Urinary bladder (tissue), 4 donors: Measurements from ENCODE around the gene NMRK1. TPM values are rescaled to one million over a fixed set of nuclear protein-coding genes. Genes with fewer than 3 reads are reported as not detected.
A peak's percentile ranks its signal among the peaks of the same experiment; 100 is the strongest.

ENCODE experiments used
- DNase-seq: peaks from one replicate; pipeline ENCODE4 v3.0.0-alpha.2; 2015; ENCODE audit errors: extremely low spot score
- H3K27ac ChIP-seq: one replicate; pipeline ENCODE4 v1.5.1; 2013; ENCODE audit warnings: low read depth, mild to moderate bottlenecking, moderate library complexity
- H3K36me3 ChIP-seq: one replicate; pipeline ENCODE4 v1.6.1; 2013; ENCODE audit warnings: mild to moderate bottlenecking, moderate library complexity; ENCODE audit not compliant: insufficient read depth
- H3K4me1 ChIP-seq: one replicate; pipeline ENCODE4 v1.6.1; 2013; ENCODE audit warnings: mild to moderate bottlenecking, moderate library complexity; ENCODE audit not compliant: insufficient read depth
- H3K4me3 ChIP-seq: one replicate; pipeline ENCODE4 v1.5.1; 2013; ENCODE audit warnings: low read depth, low read length
- WGBS: extraction: QIAGEN DNeasy Blood & Tissue Kit; methylation state at CpG from one replicate; pipeline ENCODE4 v1.1.7; 2013; 5-methylcytosine and 5-hydroxymethylcytosine counted together
- polyA plus RNA-seq: library from polyadenylated mRNA; stranded (reverse); fragments of 200-250 nt; gene quantifications from one replicate; pipeline ENCODE4 v1.2.3, GENCODE V29; 2013
- total RNA-seq: library from RNA; depleted of rRNA; stranded (reverse); fragments of >200 nt; gene quantifications from one replicate; pipeline ENCODE4 v1.2.3, GENCODE V29; 2014
- donor health status: healthy with polysubstance abuse.
- donor health status: healthy.

Gene NMRK1
- 20.4 TPM for total RNA-seq
- 18.9 TPM for polyA plus RNA-seq

DNA sequence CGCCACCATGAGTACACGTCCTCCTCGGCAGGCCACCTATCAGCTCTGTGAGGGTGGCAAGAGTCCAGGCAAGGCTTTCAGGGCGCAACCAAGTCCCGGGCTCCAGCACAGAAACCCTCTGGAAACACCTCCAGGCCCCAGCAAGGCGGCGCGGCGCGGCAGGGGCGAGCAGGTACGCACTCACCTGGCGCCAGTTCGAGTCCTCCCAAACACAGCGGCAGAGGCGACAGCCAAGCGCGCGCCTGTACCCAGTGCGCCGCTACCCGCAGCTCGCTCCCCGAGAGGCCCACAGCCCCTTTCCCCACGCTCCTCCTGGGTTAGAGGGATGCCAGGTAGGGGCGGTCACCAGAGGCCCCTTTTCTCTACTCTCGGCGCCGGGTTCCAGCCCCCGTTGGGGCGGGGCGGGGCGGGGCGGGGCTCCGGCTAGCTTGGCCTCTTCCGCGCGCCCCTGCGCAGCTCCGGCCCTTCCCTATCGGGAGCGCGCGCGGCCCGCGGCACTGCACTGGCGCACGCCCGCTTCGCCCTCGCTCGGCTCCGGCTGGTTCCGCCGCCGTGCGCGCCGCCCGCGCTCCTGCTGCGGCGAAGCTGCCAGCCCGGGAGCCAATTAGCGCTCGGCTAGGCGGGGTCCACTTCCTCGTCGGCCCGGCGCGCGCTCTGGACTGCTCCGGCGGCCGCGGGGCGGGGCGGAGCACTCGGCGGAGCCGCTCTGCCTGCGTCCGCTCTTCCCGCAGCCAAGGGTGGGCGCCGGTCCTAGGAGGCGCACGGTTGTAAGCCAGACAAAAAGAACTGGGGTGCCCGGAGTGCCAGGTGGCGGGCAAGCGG, at the start of gene NMRK1, which contains the start of gene OSTF1:
Gene NMRK1, minus strand, starts transcription at position 332 of the 822 bp plus-strand sequence. CDS start 5,040 bp downstream, outside the sequence.
Gene OSTF1, plus strand, starts transcription at position 691 of the 822 bp plus-strand sequence. CDS start 179 bp downstream, outside the sequence.
- H3K27ac ChIP-seq: peak within 1 kb of the TSS; percentile 96
- DNase-seq: peak; percentile 80
- under 1% methylated on average over 93 of the region's 93 CpGs for WGBS
- peak within 1 kb of the TSS; percentile 66 for H3K4me3 ChIP-seq
- no peaks in the 10 kb centered on the region for H3K4me1 ChIP-seq
- H3K36me3 ChIP-seq: no peaks in the 10 kb centered on the region

DNA sequence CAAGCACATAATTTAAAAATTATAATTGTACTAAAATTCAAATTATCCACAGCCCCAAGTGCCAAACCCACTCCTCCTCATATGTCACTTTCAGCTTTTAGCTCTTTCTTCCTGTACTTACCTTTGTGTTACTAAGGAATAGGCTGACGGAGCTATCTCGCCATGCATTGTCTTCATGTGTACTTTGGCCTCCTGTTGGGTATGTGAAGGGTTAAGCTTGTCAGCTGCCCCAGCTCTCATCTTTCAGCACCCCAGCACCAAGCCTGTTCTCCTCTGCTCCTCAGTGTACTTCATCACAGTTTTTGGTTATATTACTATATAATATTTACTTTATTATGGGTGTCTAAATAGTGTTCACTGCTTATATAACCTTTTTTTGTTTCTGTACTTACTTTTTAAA, 46.5 kb upstream of the NMRK1 start:
- DNase-seq: no peak
- 75% methylated on average over 2 of the region's 2 CpGs for WGBS
- H3K36me3 ChIP-seq: peaks cover 6% of the 10 kb centered on the region
- H3K4me1 ChIP-seq: no peaks in the 10 kb centered on the region
- no peak overlapping the region for H3K27ac ChIP-seq
- H3K4me3 ChIP-seq: no peak overlapping the region

DNA sequence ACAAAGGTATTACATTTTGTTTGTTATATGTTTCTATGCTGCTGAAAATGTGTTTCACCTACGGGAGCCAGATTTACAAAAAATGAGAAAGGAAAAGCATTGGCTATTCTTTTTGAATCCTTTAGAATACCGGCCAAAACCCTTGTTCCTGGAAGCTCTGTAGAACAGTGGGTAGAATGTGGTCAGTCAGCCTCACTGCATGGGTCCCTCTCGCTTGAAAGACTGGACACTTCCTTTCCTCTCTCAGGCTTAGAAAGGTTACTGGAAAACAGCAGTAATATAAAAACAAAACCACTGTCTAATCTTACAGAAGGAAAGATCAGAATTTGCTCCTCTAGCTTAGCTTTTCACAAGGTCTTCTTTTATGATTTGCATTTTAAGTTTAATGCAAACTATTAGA, 45.4 kb upstream of the NMRK1 start:
- Histone ChIP-seq H3K27ac (no peak overlapping the region), H3K4me3 (no peak overlapping the region), H3K4me1 (no peaks in the 10 kb centered on the region), H3K36me3 (peaks cover 7% of the 10 kb centered on the region)
- DNase-seq: no peak
- 88% methylated on average over 3 of the region's 3 CpGs for WGBS

DNA sequence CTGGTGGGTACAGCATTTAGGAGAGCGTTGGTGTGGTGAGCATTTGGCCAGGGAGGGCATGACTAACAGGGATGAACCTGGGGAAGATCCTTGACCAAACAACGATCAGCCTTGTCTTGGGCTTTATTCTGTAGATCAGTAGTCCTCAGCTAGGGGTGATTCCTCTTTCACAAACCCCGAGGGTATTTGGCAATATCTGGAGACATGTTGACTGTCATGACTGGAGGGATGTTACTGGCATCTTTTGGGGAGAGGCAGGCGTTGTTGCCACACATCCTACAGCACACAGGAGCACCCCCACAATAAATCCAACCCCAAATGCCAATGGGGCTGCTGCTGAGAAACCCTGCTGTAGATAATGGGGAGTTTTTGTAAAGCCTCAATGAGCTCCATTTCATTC, 44.3 kb upstream of the NMRK1 start:
- 89% methylated on average over 4 of the region's 4 CpGs for WGBS
- peaks cover 3% of the 10 kb centered on the region for H3K36me3 ChIP-seq

DNA sequence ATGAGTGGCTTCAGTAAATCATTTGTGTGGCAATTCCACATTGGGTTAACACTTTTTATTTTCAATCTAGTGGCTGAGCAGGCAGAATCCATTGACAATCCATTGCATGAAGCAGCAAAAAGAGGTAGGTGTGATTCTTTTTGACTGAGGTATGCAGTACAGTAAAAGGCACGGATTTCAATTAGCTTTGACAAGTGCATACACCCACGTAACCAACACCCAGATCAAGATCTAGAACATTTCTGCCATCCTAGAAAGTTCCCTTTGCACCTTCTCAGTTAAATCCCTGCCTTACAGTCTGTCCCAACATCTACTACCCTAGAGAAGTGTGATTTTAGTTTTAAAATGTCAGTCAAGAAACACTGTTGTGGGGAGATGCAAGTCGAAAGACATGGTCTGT, 43.7 kb upstream of the NMRK1 start:
- no peak overlapping the region for H3K27ac ChIP-seq
- no peak for DNase-seq
- H3K36me3 ChIP-seq: peaks cover 3% of the 10 kb centered on the region
- H3K4me1 ChIP-seq: no peaks in the 10 kb centered on the region
- 96% methylated on average over 3 of the region's 3 CpGs for WGBS
- H3K4me3 ChIP-seq: no peak overlapping the region

More for the DNA sequence above, 44.3 kb upstream of the NMRK1 start:
- no peak overlapping the region for H3K4me3 ChIP-seq
- DNase-seq: no peak
- H3K27ac ChIP-seq: no peak overlapping the region
- H3K4me1 ChIP-seq: no peaks in the 10 kb centered on the region

DNA sequence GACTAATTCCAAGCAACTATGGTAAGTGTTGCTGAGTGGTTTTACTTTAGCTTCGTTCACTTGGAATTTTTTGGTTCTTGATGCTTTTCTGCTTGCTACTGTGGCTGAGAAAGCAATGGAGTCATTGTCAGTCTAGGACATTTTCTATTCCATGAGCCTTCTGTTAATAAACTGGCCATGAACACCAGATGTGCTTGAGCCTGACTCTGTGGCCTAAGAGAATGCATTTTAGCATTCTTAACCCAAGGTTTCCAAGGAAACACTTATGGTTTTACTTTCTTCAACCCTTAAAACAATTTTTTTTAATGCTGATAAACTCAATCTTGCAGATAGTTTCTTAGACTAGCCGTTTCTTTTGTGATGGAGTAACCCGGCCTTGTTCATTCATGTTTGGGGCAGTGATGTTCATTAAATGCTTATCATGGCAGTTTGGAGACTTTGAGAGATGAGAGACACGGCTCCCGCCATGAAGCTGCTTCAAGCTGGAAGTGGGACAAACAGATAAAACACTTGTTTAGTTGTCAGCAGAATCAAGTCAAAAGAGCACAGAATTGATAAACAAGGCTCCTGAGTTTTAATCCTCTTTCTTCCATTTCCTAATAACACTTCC, 42.8 kb upstream of the NMRK1 start:
- no peak for DNase-seq
- Histone ChIP-seq H3K36me3 (peaks cover 3% of the 10 kb centered on the region), H3K27ac (no peak overlapping the region), H3K4me1 (no peaks in the 10 kb centered on the region), H3K4me3 (no peak overlapping the region)
- WGBS: 49% methylated on average over 5 of the region's 5 CpGs

DNA sequence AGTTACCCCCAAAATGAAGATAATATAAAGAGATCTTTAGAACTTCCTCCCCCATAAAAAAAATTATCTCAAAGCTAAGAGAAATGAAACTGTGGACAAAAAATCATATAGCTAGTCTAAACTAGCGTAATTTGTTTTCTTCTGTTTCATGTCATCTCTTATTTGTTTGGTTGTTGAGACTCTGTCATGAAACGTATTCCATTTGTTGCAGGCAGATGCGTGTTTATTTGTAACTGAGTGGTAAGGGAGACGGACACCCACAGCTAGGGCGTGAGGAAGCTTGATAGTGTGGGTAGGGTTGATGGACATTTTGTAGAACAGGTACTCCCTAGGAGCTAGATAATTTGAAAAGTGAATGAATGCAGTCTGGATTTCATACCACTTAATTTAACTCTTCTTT, 42.2 kb upstream of the NMRK1 start:
- Histone ChIP-seq H3K4me3 (no peak overlapping the region), H3K36me3 (peaks cover 3% of the 10 kb centered on the region), H3K4me1 (no peaks in the 10 kb centered on the region), H3K27ac (no peak overlapping the region)
- 94% methylated on average over 5 of the region's 5 CpGs for WGBS
- DNase-seq: no peak

DNA sequence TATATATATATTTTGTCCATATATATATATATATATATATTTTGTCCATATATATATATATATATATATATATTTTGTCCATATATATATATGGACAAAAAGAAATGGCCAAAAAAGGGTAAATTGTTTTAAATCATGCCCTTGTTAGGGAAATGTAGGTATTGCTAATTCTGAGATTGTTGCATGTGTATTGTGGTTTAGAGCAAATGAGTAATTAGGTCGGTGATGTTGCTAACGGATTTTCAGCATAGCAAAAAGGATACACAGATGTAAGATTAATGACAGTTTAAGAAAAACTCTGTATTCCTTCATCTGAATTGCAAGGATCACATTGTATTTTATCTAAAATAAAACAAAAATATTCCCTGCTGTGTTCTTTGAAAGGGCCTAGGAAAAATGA, 40.6 kb upstream of the NMRK1 start:
- no peak for DNase-seq
- WGBS: 93% methylated on average over 2 of the region's 2 CpGs

DNA sequence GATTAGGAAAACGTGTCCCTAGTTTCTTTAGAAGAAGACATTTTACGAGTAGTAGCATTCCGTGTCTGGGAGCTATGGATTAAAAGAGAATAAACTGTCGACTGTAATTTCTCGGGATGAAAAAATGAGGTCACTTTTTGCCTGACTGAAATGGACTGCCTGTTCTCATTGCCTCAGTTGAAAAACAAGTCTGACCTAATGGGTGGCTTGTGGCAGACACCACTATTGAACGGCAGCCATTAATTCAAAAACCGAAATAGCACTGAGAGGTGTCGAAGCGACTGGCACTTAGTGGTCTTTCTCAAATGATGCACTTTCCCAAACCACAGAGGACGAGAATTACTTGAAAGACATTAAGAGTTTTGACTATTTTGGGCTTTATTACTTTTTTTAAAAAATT, 35.7 kb upstream of the NMRK1 start:
- WGBS: 81% methylated on average over 10 of the region's 10 CpGs
- DNase-seq: no peak
- Histone ChIP-seq H3K36me3 (no peaks in the 10 kb centered on the region), H3K4me1 (no peaks in the 10 kb centered on the region), H3K4me3 (no peak overlapping the region), H3K27ac (no peak overlapping the region)

More for the DNA sequence above, 40.6 kb upstream of the NMRK1 start:
- peaks cover 3% of the 10 kb centered on the region for H3K36me3 ChIP-seq
- H3K27ac ChIP-seq: no peak overlapping the region
- no peaks in the 10 kb centered on the region for H3K4me1 ChIP-seq
- H3K4me3 ChIP-seq: no peak overlapping the region

DNA sequence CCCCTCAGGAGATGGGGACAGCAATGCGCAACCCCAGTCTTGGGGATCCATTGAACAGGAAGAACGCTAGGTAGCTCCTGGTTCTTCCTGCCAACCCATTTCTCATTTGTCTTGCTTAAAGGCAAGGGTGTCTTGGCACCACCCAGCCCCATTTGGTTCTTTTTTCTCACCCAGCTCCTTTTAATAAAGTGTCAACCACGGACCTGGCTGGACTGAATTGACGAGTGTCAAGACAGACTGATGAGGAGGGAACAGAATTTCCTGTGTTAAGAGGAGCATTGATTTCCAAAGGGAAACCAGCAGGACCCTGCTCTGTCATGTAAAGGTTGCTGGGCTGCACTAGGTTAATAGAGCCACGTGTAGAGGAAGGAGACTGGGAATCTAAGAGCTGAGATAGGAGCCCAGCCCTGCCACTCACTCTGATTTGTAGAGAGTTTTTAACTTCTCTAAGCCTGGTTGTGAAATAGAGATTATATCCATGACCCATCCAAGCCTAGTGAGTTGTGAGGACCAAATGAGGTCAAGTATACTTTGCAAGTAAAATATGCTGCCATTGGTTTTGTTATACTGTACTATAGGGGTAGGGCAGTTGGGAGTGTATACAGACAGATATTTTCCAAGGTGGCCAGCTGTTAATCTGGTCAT, 34.1 kb upstream of the NMRK1 start:
- 83% methylated on average over 5 of the region's 5 CpGs for WGBS
- Histone ChIP-seq H3K27ac (no peak overlapping the region), H3K36me3 (no peaks in the 10 kb centered on the region), H3K4me3 (no peak overlapping the region), H3K4me1 (no peaks in the 10 kb centered on the region)
- DNase-seq: no peak

DNA sequence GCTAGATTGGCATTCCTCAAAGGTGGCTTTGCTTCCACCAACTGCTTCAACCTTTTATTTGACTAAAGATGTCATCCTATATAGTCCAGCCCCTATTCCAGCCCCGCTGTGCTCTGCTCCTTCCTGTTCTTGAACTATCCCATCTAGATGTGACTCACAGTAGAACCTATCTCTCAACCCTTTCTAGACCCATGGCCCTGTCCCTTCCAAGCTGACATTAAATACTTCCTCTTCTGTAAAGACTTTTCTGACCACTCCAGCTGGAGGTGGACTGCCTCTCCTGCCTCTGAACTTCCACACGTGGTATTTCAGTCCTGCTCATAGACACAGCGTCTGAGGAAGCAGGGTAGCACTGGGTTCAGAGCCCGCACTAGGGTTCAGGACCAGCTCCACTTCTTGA, 32.7 kb upstream of the NMRK1 start:
- 87% methylated on average over 4 of the region's 4 CpGs for WGBS
- Histone ChIP-seq H3K36me3 (no peaks in the 10 kb centered on the region), H3K4me3 (no peak overlapping the region), H3K4me1 (no peaks in the 10 kb centered on the region), H3K27ac (no peak overlapping the region)
- no peak for DNase-seq

DNA sequence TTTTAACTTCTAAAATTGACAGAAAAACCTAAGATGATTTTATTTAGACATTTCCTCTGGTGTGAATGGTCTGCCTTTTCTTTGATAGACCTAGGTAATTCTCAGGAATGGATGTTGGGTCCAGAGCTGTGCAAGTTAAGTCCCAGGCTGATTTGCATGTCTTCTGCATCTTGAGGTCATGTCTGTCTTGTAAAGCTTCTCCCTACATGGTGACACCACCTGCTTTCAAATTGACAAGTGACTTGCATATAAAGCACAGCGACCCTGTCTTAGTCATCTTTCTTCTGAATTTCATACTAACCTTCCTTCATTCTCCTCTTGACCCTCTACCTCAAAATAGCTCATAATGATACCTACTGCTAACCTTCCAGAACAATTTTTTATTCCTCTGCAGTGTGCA, 29.6 kb upstream of the NMRK1 start:
- Histone ChIP-seq H3K4me3 (no peak overlapping the region), H3K36me3 (no peaks in the 10 kb centered on the region), H3K27ac (no peak overlapping the region), H3K4me1 (no peaks in the 10 kb centered on the region)
- DNase-seq: no peak
- 92% methylated on average over 1 of the region's 1 CpG for WGBS

DNA sequence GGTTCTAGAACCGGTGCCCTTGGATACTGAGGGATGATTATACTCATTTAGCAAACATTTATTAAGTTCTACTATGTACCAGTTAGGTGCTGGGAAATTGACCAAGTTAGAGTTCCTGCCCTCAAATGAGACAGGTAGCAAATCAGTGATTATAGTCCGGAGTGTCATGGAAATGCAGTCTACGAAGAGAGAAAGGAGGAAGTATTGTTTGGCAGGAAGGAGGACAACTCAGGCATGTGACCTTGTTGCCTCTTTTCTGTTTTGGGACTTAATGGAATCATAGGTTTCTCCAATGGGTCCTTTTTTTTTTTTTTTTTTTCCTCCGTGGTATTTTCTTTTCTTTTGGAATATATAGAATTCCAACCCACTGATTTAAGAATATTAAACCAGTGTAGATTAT, 28.4 kb upstream of the NMRK1 start:
- Histone ChIP-seq H3K4me3 (no peak overlapping the region), H3K27ac (peak overlapping the region; percentile 19), H3K36me3 (no peaks in the 10 kb centered on the region), H3K4me1 (no peaks in the 10 kb centered on the region)
- DNase-seq: no peak
- WGBS: 74% methylated on average over 4 of the region's 4 CpGs

DNA sequence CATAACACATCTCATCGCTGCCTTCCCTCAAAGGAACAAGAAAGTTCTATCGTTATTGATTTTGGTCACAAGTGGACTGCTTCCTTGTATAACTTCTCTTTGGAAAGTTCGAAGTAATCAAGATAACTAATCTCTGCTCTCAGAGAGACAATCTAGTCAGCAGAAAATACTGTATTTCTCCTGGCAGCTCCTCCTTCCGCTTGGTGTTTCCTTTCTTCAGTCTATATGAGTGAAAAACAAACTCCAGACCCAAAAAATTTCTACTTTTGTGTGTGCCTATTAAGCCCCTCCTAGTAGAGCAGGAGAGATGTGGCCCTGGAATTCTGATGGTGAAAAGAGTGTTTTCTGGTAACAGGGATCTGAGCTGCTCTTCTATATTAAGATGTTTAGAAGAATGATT, 24.8 kb upstream of the NMRK1 start:
- no peak for DNase-seq
- Histone ChIP-seq H3K4me1 (peaks cover 4% of the 10 kb centered on the region), H3K27ac (no peak overlapping the region), H3K36me3 (no peaks in the 10 kb centered on the region), H3K4me3 (no peak overlapping the region)
- WGBS: 47% methylated on average over 4 of the region's 4 CpGs
